Ovary (tissue), 3 donors: ENCODE data around the gene CCDC187.

Experiments used
- POLR2A ChIP-seq: fragments of 450-650 bp; IDR thresholded peaks from one replicate; pipeline ENCODE4 v1.6.1; 2017; ENCODE audit warnings: antibody characterized with exemption, mild to moderate bottlenecking, moderate library complexity
- TF ChIP-seq, protein P1 (sequence below), 3 donors: fragments of 450-650 bp in 2 of 3; fragments of 200-600 bp in 1 of 3; IDR thresholded peaks; one replicate each; pipeline versions ENCODE4 v1.5.1 to v1.8.0; 2016 to 2022; ENCODE audit warnings: antibody characterized with exemption in 3 of 3, mild to moderate bottlenecking in 1 of 3
- donor health status: DM: no; HTN: no; CAD: no.

GRCh38 chr9:136205707-136205992 lies 98.2 kb downstream of the CCDC187 start:
- TF ChIP-seq, protein P1, sequence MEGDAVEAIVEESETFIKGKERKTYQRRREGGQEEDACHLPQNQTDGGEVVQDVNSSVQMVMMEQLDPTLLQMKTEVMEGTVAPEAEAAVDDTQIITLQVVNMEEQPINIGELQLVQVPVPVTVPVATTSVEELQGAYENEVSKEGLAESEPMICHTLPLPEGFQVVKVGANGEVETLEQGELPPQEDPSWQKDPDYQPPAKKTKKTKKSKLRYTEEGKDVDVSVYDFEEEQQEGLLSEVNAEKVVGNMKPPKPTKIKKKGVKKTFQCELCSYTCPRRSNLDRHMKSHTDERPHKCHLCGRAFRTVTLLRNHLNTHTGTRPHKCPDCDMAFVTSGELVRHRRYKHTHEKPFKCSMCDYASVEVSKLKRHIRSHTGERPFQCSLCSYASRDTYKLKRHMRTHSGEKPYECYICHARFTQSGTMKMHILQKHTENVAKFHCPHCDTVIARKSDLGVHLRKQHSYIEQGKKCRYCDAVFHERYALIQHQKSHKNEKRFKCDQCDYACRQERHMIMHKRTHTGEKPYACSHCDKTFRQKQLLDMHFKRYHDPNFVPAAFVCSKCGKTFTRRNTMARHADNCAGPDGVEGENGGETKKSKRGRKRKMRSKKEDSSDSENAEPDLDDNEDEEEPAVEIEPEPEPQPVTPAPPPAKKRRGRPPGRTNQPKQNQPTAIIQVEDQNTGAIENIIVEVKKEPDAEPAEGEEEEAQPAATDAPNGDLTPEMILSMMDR (IDR thresholded peaks at IDR 0.05) = no peak
- no peak for TF ChIP-seq POLR2A
